ENCODE results near the gene GAGE10.
"Not testable (repeated sequence)": the region's sequence is repeated elsewhere in the genome, so short reads cannot be mapped to it uniquely, and the experiment has no call there.

Gene GAGE10

GRCh38 chrX:49276671-49277534 is 26.5 kb upstream of the GAGE10 start:
- no peak for DNase-seq (ENCODE audit: low spot score)

- no peak for DNase-seq (ENCODE audit: low spot score)
Observed at GRCh38 chrX:49277535-49277830, 26.0 kb upstream of the GAGE10 start.

- no peak for DNase-seq (ENCODE audit: low spot score)
Observed at GRCh38 chrX:49278081-49278480, 25.4 kb upstream of the GAGE10 start.

GRCh38 chrX:49282647-49283011 is 20.8 kb upstream of the GAGE10 start:
- DNase-seq (ENCODE audit: low spot score), result no peak

GRCh38 chrX:49284212-49284611 is 19.2 kb upstream of the GAGE10 start:
- DNase-seq (ENCODE audit: low spot score), result no peak

- DNase-seq (ENCODE audit: low spot score), result no peak
Observed at GRCh38 chrX:49286136-49286535, 17.3 kb upstream of the GAGE10 start.

- DNase-seq (ENCODE audit: low spot score), result no peak
Observed at GRCh38 chrX:49286581-49286980, 16.9 kb upstream of the GAGE10 start.

- DNase-seq (ENCODE audit: low spot score), result no peak
Observed at GRCh38 chrX:49287665-49288064, 15.8 kb upstream of the GAGE10 start.

- no peak for DNase-seq (ENCODE audit: low spot score)
Observed at GRCh38 chrX:49290215-49290614, 13.2 kb upstream of the GAGE10 start.

- DNase-seq (ENCODE audit: low spot score), result peak; percentile 61
Observed at GRCh38 chrX:49291615-49292337, 11.7 kb upstream of the GAGE10 start.

- no peak for DNase-seq (ENCODE audit: low spot score)
Observed at GRCh38 chrX:49292400-49293362, 10.8 kb upstream of the GAGE10 start.

GRCh38 chrX:49299293-49299692 is 4.2 kb upstream of the GAGE10 start:
- DNase-seq (ENCODE audit: low spot score), result not testable (repeated sequence)

GRCh38 chrX:49300703-49301102 is 2.7 kb upstream of the GAGE10 start:
- no peak for DNase-seq (ENCODE audit: low spot score)

GRCh38 chrX:49307775-49308174 is 4.3 kb downstream of the GAGE10 start:
- not testable (repeated sequence) for DNase-seq (ENCODE audit: low spot score)

GRCh38 chrX:49308604-49309269 is 5.3 kb downstream of the GAGE10 start:
- no peak for DNase-seq (ENCODE audit: low spot score)

- DNase-seq (ENCODE audit: low spot score), result peak; percentile 4
Observed at GRCh38 chrX:49309401-49309981, 6.0 kb downstream of the GAGE10 start.

- DNase-seq (ENCODE audit: low spot score), result no peak
Observed at GRCh38 chrX:49310371-49310770, 6.9 kb downstream of the GAGE10 start.

GRCh38 chrX:49312176-49312575 is 8.7 kb downstream of the GAGE10 start:
- DNase-seq (ENCODE audit: low spot score), result no peak

GRCh38 chrX:49316085-49316484 is 12.6 kb downstream of the GAGE10 start:
- no peak for DNase-seq (ENCODE audit: low spot score)

GRCh38 chrX:49321737-49322136 is 18.3 kb downstream of the GAGE10 start, which contains the start of gene GAGE12J:
TSS of gene GAGE12J (plus strand) at chrX:49322037. CDS start at chrX:49323194, 1,157 bp downstream.
- DNase-seq (ENCODE audit: low spot score), result not testable (repeated sequence)

GRCh38 chrX:49322266-49322665 is 18.8 kb downstream of the GAGE10 start:
- DNase-seq (ENCODE audit: low spot score), result not testable (repeated sequence)

Data from NAMALWA (cell line).